ENCODE data around the gene STPG2. TPM values are rescaled to one million over a fixed set of nuclear protein-coding genes. Genes with fewer than 3 reads are reported as not detected.

The STPG2 gene
- total and polyA plus RNA-seq, 10 of the 15 experiments (the other 5 are each of a cell fraction or from before 2014, with no cell fraction given), result 0.13 to 0.24 TPM; not detected in 8

DNA sequence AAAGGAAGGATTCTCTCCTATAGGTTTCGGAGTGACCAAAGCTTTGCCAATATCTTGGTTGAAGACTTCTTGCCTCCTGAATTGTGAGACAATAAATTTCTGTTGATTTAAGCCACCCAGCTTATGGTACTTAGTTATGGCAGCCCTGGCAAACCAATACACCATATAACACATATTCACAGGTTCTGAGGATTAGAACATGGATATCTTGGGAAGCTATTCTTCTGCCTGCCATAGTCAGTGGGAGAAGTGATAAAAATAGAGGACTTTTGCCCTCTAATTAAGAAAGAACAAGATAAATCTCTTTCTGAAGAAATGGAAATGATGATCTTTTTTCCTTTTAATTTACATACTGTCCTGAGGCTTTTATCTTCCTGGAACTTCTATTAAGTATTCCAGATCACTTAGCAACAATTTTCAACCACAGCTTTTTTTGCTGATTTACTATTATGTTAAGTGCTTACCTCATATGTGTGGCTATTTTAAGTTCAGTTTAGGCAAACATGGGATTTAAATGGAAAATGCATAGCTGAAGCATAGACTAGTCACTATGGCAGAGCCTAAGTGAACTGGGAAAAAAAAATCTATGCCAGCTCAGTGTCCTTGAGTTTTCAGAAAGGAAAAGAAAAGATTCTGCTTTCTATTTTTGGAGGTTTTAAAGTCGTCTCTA is 381.7 kb downstream of the STPG2 start:
- ChIA-PET SMC1A (ENCODE audit: uncharacterized antibody, unreplicated experiment) (no interaction called here), RAD21 (ENCODE audit: unreplicated experiment) (no interaction called here), CTCF (interaction anchor here (1.3 kb wide), 1 partner anchor 9 kb away, joined by 4 read pairs; no protein-coding TSS in a partner anchor), POLR2A (no interaction called here)
- Histone ChIP-seq H3K27ac (ENCODE audit: control insufficient read depth, insufficient read depth) (no peak overlapping the region), H3K27me3 (replicated peaks in 1 of 2; ENCODE audit: control insufficient read depth in 2 of 2, insufficient read depth in 2 of 2, low read length in 1 of 2) (no peaks in the 10 kb centered on the region), H3K4me2 (ENCODE audit: control insufficient read depth, insufficient read depth) (no peak overlapping the region), H3K9ac (ENCODE audit: control insufficient read depth, insufficient read depth, low read length) (no peak overlapping the region), H2AFZ (ENCODE audit: control insufficient read depth, low read depth, low read length) (no peak overlapping the region), H4K20me1 (ENCODE audit: control insufficient read depth, insufficient read depth) (no peaks in the 10 kb centered on the region), H3K36me3 (ENCODE audit: control insufficient read depth in 2 of 2, insufficient read depth in 2 of 2, low read length in 1 of 2) (no peaks in the 10 kb centered on the region), H3K9me3 (replicated peaks; ENCODE audit: control insufficient read depth, insufficient read depth, low read length) (no peaks in the 10 kb centered on the region), H3K4me1 (ENCODE audit: control insufficient read depth, insufficient read depth, low read length) (no peaks in the 10 kb centered on the region), H3K4me3 (no peak overlapping the region), H3K79me2 (ENCODE audit: control insufficient read depth, insufficient read depth, low read length) (no peaks in the 10 kb centered on the region)
- ATAC-seq, result no peak
- intact Hi-C loops (cut with micrococcal nuclease; ENCODE audit: unreplicated experiment) (no loop called here), in situ Hi-C loops (cut with MboI) (no loop called here)
- TF ChIP-seq EZH2 (IDR thresholded peaks at IDR 0.05; ENCODE audit: borderline replicate concordance, control insufficient read depth, low read depth, low read length) (no peak), ASH2L (IDR thresholded peaks at IDR 0.05; ENCODE audit: borderline replicate concordance, low read depth) (no peak), RB1 (IDR thresholded peaks at IDR 0.05; ENCODE audit: borderline replicate concordance) (no peak), RELA (IDR thresholded peaks at IDR 0.05; ENCODE audit: borderline replicate concordance, partially characterized antibody) (no peak), NR2C1 (IDR thresholded peaks at IDR 0.05) (no peak), RAD21 (IDR thresholded peaks at IDR 0.05; ENCODE audit: insufficient read depth, low read depth, low read length) (no peak), BRCA1 (IDR thresholded peaks at IDR 0.05; ENCODE audit: low read depth, low read length) (no peak), E2F8 (IDR thresholded peaks at IDR 0.05; ENCODE audit: low read depth, partially characterized antibody) (no peak)
- TF ChIP-seq, protein P1, sequence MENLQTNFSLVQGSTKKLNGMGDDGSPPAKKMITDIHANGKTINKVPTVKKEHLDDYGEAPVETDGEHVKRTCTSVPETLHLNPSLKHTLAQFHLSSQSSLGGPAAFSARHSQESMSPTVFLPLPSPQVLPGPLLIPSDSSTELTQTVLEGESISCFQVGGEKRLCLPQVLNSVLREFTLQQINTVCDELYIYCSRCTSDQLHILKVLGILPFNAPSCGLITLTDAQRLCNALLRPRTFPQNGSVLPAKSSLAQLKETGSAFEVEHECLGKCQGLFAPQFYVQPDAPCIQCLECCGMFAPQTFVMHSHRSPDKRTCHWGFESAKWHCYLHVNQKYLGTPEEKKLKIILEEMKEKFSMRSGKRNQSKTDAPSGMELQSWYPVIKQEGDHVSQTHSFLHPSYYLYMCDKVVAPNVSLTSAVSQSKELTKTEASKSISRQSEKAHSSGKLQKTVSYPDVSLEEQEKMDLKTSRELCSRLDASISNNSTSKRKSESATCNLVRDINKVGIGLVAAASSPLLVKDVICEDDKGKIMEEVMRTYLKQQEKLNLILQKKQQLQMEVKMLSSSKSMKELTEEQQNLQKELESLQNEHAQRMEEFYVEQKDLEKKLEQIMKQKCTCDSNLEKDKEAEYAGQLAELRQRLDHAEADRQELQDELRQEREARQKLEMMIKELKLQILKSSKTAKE (IDR thresholded peaks at IDR 0.05; ENCODE audit: low read depth, poor library complexity, severe bottlenecking), result no peak
- TF ChIP-seq, protein P2, sequence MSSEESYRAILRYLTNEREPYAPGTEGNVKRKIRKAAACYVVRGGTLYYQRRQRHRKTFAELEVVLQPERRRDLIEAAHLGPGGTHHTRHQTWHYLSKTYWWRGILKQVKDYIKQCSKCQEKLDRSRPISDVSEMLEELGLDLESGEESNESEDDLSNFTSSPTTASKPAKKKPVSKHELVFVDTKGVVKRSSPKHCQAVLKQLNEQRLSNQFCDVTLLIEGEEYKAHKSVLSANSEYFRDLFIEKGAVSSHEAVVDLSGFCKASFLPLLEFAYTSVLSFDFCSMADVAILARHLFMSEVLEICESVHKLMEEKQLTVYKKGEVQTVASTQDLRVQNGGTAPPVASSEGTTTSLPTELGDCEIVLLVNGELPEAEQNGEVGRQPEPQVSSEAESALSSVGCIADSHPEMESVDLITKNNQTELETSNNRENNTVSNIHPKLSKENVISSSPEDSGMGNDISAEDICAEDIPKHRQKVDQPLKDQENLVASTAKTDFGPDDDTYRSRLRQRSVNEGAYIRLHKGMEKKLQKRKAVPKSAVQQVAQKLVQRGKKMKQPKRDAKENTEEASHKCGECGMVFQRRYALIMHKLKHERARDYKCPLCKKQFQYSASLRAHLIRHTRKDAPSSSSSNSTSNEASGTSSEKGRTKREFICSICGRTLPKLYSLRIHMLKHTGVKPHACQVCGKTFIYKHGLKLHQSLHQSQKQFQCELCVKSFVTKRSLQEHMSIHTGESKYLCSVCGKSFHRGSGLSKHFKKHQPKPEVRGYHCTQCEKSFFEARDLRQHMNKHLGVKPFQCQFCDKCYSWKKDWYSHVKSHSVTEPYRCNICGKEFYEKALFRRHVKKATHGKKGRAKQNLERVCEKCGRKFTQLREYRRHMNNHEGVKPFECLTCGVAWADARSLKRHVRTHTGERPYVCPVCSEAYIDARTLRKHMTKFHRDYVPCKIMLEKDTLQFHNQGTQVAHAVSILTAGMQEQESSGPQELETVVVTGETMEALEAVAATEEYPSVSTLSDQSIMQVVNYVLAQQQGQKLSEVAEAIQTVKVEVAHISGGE (CRISPR knock-in tag; IDR thresholded peaks at IDR 0.05), result no peak
- TF ChIP-seq, protein P3, sequence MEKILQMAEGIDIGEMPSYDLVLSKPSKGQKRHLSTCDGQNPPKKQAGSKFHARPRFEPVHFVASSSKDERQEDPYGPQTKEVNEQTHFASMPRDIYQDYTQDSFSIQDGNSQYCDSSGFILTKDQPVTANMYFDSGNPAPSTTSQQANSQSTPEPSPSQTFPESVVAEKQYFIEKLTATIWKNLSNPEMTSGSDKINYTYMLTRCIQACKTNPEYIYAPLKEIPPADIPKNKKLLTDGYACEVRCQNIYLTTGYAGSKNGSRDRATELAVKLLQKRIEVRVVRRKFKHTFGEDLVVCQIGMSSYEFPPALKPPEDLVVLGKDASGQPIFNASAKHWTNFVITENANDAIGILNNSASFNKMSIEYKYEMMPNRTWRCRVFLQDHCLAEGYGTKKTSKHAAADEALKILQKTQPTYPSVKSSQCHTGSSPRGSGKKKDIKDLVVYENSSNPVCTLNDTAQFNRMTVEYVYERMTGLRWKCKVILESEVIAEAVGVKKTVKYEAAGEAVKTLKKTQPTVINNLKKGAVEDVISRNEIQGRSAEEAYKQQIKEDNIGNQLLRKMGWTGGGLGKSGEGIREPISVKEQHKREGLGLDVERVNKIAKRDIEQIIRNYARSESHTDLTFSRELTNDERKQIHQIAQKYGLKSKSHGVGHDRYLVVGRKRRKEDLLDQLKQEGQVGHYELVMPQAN (conservative IDR thresholded peaks at IDR 0.05), result no peak
- BruUV-seq (replicated peaks), result no TSS peak
- WGBS (ENCODE audit: insufficient coverage, insufficient replicate concordance, low lambda C conversion rate, missing lambda C conversion rate), result 8% methylated on average over 2 of the region's 2 CpGs
- no peak for DNase-seq (ENCODE audit: low read depth, low spot score)
- FAIRE-seq, result no peak
